ENCODE results near the gene SLC26A9. TPM values are rescaled to one million over a fixed set of nuclear protein-coding genes. Genes with fewer than 3 reads are reported as not detected.

The SLC26A9 gene
- total and polyA plus RNA-seq, 10 of the 15 experiments (the other 5 are each of a cell fraction or from before 2014, with no cell fraction given): 0.09 to 0.40 (median 0.17) TPM

DNA sequence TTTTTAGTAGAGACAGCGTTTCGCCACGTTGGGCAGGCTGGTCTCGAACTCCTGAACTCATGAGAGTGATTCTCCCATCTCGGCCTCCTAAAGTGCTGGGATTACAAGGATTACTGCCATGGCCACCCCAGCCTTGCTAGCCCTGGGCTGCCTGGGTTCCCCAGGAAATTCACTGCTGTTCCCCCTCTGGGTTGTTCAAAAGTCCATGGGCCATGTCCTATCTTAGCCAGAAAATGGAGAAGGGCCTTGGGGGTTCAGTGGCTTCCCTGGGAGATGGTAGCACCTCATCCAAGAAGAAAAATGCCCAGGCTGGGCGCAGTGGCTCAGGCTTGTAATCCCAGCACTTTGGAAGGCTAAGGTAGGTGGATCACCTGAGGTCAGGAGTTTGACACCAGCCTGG, 20.9 kb downstream of the SLC26A9 start:
- CTCF ChIA-PET: interaction anchor here (0.9 to 8.2 kb wide), 4 partner anchors 15 to 181 kb away, joined by 3 to 62 read pairs (median 4); no protein-coding TSS in a partner anchor
- Histone ChIP-seq H3K4me3 (no peak overlapping the region), H2AFZ (ENCODE audit: control insufficient read depth, low read depth, low read length) (no peak overlapping the region), H3K36me3 (ENCODE audit: control insufficient read depth in 2 of 2, insufficient read depth in 2 of 2, low read length in 1 of 2) (no peaks in the 10 kb centered on the region), H3K9ac (ENCODE audit: control insufficient read depth, insufficient read depth, low read length) (no peak overlapping the region), H4K20me1 (ENCODE audit: control insufficient read depth, insufficient read depth) (no peaks in the 10 kb centered on the region), H3K27ac (ENCODE audit: control insufficient read depth, insufficient read depth) (no peak overlapping the region), H3K27me3 (replicated peaks in 1 of 2; ENCODE audit: control insufficient read depth in 2 of 2, insufficient read depth in 2 of 2, low read length in 1 of 2) (peaks cover 2 to 7% of the 10 kb centered on the region in 2 experiments; a peak in 2 of 4 replicates), H3K9me3 (replicated peaks; ENCODE audit: control insufficient read depth, insufficient read depth, low read length) (no peaks in the 10 kb centered on the region), H3K4me2 (ENCODE audit: control insufficient read depth, insufficient read depth) (no peak overlapping the region), H3K79me2 (ENCODE audit: control insufficient read depth, insufficient read depth, low read length) (no peaks in the 10 kb centered on the region), H3K4me1 (ENCODE audit: control insufficient read depth, insufficient read depth, low read length) (no peaks in the 10 kb centered on the region; the same call in 1 of the 2 replicates)
- in situ Hi-C loops (cut with MboI) (no loop called here), intact Hi-C loops (cut with micrococcal nuclease; ENCODE audit: unreplicated experiment) (no loop called here)
- POLR2A ChIA-PET: no interaction called here
- no peak for ATAC-seq
- no peak for DNase-seq (ENCODE audit: low read depth, low spot score)
- FAIRE-seq: no peak
- BruUV-seq (replicated peaks): no TSS peak
- SMC1A ChIA-PET (ENCODE audit: uncharacterized antibody, unreplicated experiment): interaction anchor here (1.0 kb wide), 1 partner anchor 55 kb away, joined by 4 read pairs; no protein-coding TSS in a partner anchor
- WGBS (ENCODE audit: insufficient coverage, insufficient replicate concordance, low lambda C conversion rate, missing lambda C conversion rate): 29% methylated on average over 6 of the region's 6 CpGs
- no peak for TF ChIP-seq KDM1A (IDR thresholded peaks at IDR 0.05; ENCODE audit: borderline replicate concordance)
- TF ChIP-seq IKZF1 (conservative IDR thresholded peaks at IDR 0.05): no peak
- TF ChIP-seq MYB (IDR thresholded peaks at IDR 0.05; ENCODE audit: borderline replicate concordance, low read depth, low read length): no peak
- no peak for TF ChIP-seq HDAC6 (IDR thresholded peaks at IDR 0.05; ENCODE audit: unreplicated experiment)
- TF ChIP-seq STAT3 (IDR thresholded peaks at IDR 0.05; ENCODE audit: low read depth, low read length): no peak
- TF ChIP-seq TCF12 (IDR thresholded peaks at IDR 0.05; ENCODE audit: low read depth, low read length): no peak
- RAD21 ChIA-PET (ENCODE audit: unreplicated experiment): interaction anchor here (6.2 kb wide), 1 partner anchor 55 kb away, joined by 158 read pairs; no protein-coding TSS in a partner anchor

DNA sequence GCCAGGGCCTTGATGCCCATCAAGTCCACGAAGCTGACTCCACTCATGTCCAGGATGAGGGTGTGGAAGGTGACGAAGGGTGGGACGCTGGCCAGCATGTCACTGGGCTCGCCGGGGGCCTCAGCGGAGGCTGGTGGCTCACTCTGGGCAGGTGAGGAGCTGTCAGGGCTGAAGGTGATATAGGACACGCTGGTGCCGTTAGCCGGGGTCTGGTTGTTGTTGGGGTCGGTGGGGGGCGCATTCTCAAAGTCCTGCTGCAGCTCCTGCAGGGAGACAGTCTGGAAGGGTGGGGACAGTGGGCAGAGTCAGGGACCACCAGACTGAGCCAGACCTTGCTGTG, 21.7 kb downstream of the SLC26A9 start:
- FAIRE-seq (no peak), ATAC-seq (no peak), DNase-seq (ENCODE audit: low read depth, low spot score) (no peak)
- Histone ChIP-seq H4K20me1 (ENCODE audit: control insufficient read depth, insufficient read depth) (no peaks in the 10 kb centered on the region), H3K27me3 (replicated peaks in 1 of 2; ENCODE audit: control insufficient read depth in 2 of 2, insufficient read depth in 2 of 2, low read length in 1 of 2) (peaks cover 2 to 7% of the 10 kb centered on the region in 2 experiments; a peak in 2 of 4 replicates), H3K9ac (ENCODE audit: control insufficient read depth, insufficient read depth, low read length) (no peak overlapping the region), H3K36me3 (ENCODE audit: control insufficient read depth in 2 of 2, insufficient read depth in 2 of 2, low read length in 1 of 2) (no peaks in the 10 kb centered on the region), H3K4me2 (ENCODE audit: control insufficient read depth, insufficient read depth) (no peak overlapping the region), H3K4me3 (no peak overlapping the region), H3K4me1 (ENCODE audit: control insufficient read depth, insufficient read depth, low read length) (no peaks in the 10 kb centered on the region; the same call in 1 of the 2 replicates), H3K9me3 (replicated peaks; ENCODE audit: control insufficient read depth, insufficient read depth, low read length) (no peaks in the 10 kb centered on the region), H3K79me2 (ENCODE audit: control insufficient read depth, insufficient read depth, low read length) (no peaks in the 10 kb centered on the region), H2AFZ (ENCODE audit: control insufficient read depth, low read depth, low read length) (no peak overlapping the region), H3K27ac (ENCODE audit: control insufficient read depth, insufficient read depth) (no peak overlapping the region)
- intact Hi-C loops (cut with micrococcal nuclease; ENCODE audit: unreplicated experiment) (no loop called here), in situ Hi-C loops (cut with MboI) (no loop called here)
- 58% methylated on average over 11 of the region's 11 CpGs for WGBS (ENCODE audit: insufficient coverage, insufficient replicate concordance, low lambda C conversion rate, missing lambda C conversion rate)
- BruUV-seq (replicated peaks): no TSS peak
- RAD21 ChIA-PET (ENCODE audit: unreplicated experiment): interaction anchor here (6.2 kb wide), 1 partner anchor 56 kb away, joined by 158 read pairs; no protein-coding TSS in a partner anchor
- CTCF ChIA-PET: interaction anchor here (0.9 to 8.2 kb wide), 5 partner anchors 14 to 181 kb away, joined by 3 to 230 read pairs (median 5); no protein-coding TSS in a partner anchor
- POLR2A ChIA-PET: no interaction called here
- SMC1A ChIA-PET (ENCODE audit: uncharacterized antibody, unreplicated experiment): no interaction called here
- TF ChIP-seq CEBPB (IDR thresholded peaks at IDR 0.05; ENCODE audit: borderline replicate concordance in 1 of 2, low read depth in 2 of 2, low read length in 2 of 2): no peak
- no peak for TF ChIP-seq BHLHE40 (IDR thresholded peaks at IDR 0.05; ENCODE audit: borderline replicate concordance in 1 of 2, low read depth in 2 of 2, low read length in 1 of 2)
- no peak for TF ChIP-seq YY1 (IDR thresholded peaks at IDR 0.05; ENCODE audit: low read depth, low read length)
- TF ChIP-seq ZNF384 (IDR thresholded peaks at IDR 0.05; ENCODE audit: borderline replicate concordance, low read depth, low read length): no peak
- TF ChIP-seq GABPA (IDR thresholded peaks at IDR 0.05; ENCODE audit: low read depth): no peak
- TF ChIP-seq, protein P1, sequence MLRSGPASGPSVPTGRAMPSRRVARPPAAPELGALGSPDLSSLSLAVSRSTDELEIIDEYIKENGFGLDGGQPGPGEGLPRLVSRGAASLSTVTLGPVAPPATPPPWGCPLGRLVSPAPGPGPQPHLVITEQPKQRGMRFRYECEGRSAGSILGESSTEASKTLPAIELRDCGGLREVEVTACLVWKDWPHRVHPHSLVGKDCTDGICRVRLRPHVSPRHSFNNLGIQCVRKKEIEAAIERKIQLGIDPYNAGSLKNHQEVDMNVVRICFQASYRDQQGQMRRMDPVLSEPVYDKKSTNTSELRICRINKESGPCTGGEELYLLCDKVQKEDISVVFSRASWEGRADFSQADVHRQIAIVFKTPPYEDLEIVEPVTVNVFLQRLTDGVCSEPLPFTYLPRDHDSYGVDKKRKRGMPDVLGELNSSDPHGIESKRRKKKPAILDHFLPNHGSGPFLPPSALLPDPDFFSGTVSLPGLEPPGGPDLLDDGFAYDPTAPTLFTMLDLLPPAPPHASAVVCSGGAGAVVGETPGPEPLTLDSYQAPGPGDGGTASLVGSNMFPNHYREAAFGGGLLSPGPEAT (IDR thresholded peaks at IDR 0.05; ENCODE audit: low read depth): no peak
- TF ChIP-seq PAX5 (IDR thresholded peaks at IDR 0.05; ENCODE audit: borderline replicate concordance, low read depth, low read length): no peak
- TF ChIP-seq, protein P2, sequence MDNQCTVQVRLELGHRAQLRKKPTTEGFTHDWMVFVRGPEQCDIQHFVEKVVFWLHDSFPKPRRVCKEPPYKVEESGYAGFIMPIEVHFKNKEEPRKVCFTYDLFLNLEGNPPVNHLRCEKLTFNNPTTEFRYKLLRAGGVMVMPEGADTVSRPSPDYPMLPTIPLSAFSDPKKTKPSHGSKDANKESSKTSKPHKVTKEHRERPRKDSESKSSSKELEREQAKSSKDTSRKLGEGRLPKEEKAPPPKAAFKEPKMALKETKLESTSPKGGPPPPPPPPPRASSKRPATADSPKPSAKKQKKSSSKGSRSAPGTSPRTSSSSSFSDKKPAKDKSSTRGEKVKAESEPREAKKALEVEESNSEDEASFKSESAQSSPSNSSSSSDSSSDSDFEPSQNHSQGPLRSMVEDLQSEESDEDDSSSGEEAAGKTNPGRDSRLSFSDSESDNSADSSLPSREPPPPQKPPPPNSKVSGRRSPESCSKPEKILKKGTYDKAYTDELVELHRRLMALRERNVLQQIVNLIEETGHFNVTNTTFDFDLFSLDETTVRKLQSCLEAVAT (IDR thresholded peaks at IDR 0.05): no peak
